Suprapubic skin (tissue), 4 donors: ENCODE measurements around the gene ARHGAP30. TPM values are rescaled to one million over a fixed set of nuclear protein-coding genes. Genes with fewer than 3 reads are reported as not detected.
"Not testable (repeated sequence)": the region's sequence is repeated elsewhere in the genome, so short reads cannot be mapped to it uniquely, and the experiment has no call there.

Source experiments
- DNase-seq, 2 donors: peaks; one replicate each; pipeline ENCODE4 v3.0.0-alpha.2; 2019; ENCODE audit warnings: low spot score in 2 of 2
- H3K27ac ChIP-seq: fragments of 200-600 bp; sonication (generic); one replicate; pipeline ENCODE4 v1.5.1; 2019
- H3K27me3 ChIP-seq: fragments of 200-600 bp; sonication (generic); one replicate; pipeline ENCODE4 v1.5.1; 2019
- H3K36me3 ChIP-seq: fragments of 200-600 bp; sonication (generic); one replicate; pipeline ENCODE4 v1.5.1; 2019
- H3K4me1 ChIP-seq: fragments of 200-600 bp; sonication (generic); one replicate; pipeline ENCODE4 v1.5.1; 2019
- H3K4me3 ChIP-seq: fragments of 200-600 bp; sonication (generic); one replicate; pipeline ENCODE4 v1.5.1; 2019; ENCODE audit warnings: mild to moderate bottlenecking
- H3K9me3 ChIP-seq: fragments of 200-600 bp; sonication (generic); one replicate; pipeline ENCODE4 v1.5.1; 2019
- CTCF ChIP-seq, 2 donors: fragments of 200-600 bp in 1 of 2; fragments of 450-650 bp in 1 of 2; sonication (generic) in 1 of 2; IDR thresholded peaks; one replicate each; pipeline ENCODE4 v1.5.1; 2016 to 2019; ENCODE audit warnings: antibody characterized with exemption in 2 of 2, mild to moderate bottlenecking in 1 of 2, moderate library complexity in 1 of 2
- EP300 ChIP-seq: sonication (generic); formaldehyde crosslinking; IDR thresholded peaks from one replicate; pipeline ENCODE4 v1.6.1; 2017; ENCODE audit warnings: antibody characterized with exemption
- POLR2A ChIP-seq, 2 donors: fragments of 450-650 bp; IDR thresholded peaks; one replicate each; pipeline ENCODE4 v1.6.1; 2017; ENCODE audit warnings: antibody characterized with exemption in 2 of 2, mild to moderate bottlenecking in 2 of 2, moderate library complexity in 2 of 2
- POLR2AphosphoS5 ChIP-seq, 3 donors: sonication (generic); formaldehyde crosslinking; IDR thresholded peaks; one replicate each; pipeline ENCODE4 v1.6.1; 2017; ENCODE audit warnings: antibody characterized with exemption in 3 of 3
- WGBS: methylation state at CpG from one replicate; pipeline ENCODE4 v1.1.5; 2018; 5-methylcytosine and 5-hydroxymethylcytosine counted together
- total RNA-seq, 4 donors: library from RNA; depleted of rRNA; stranded (reverse); fragments of >200 nt; gene quantifications; one replicate each; pipeline ENCODE4 v1.1.0, GENCODE V29; 2016

Gene ARHGAP30
- total RNA-seq, 4 donors from 2014 or later: 12.3 to 46.2 (median 14.5) TPM

- H3K4me3 ChIP-seq: peak overlapping the region; percentile 44
- peaks cover 35% of the 10 kb centered on the region for H3K4me1 ChIP-seq
- peaks cover 3% of the 10 kb centered on the region for H3K36me3 ChIP-seq
- peak overlapping the region; percentile 63 for H3K27ac ChIP-seq
- H3K9me3 ChIP-seq: no peaks in the 10 kb centered on the region
- no peaks in the 10 kb centered on the region for H3K27me3 ChIP-seq
- WGBS: 73% methylated on average over 9 of the region's 9 CpGs
- no peak for DNase-seq
- TF ChIP-seq EP300: no peak
- TF ChIP-seq POLR2AphosphoS5 (IDR thresholded peaks at IDR 0.05): no peak
- no peak for TF ChIP-seq POLR2A (IDR thresholded peaks at IDR 0.05)
- no peak for TF ChIP-seq CTCF (IDR thresholded peaks at IDR 0.05)
Observed at GRCh38 chr1:161069241-161069640, 450 bp downstream of the ARHGAP30 start.

- DNase-seq: no peak
- peaks cover 29% of the 10 kb centered on the region for H3K4me1 ChIP-seq
- peak overlapping the region; percentile 44 for H3K4me3 ChIP-seq
- peak overlapping the region; percentile 63 for H3K27ac ChIP-seq
- H3K27me3 ChIP-seq: no peaks in the 10 kb centered on the region
- no peaks in the 10 kb centered on the region for H3K9me3 ChIP-seq
- TF ChIP-seq CTCF (IDR thresholded peaks at IDR 0.05): no peak
- no peak for TF ChIP-seq POLR2A (IDR thresholded peaks at IDR 0.05)
- no peak for TF ChIP-seq EP300
- no peak for TF ChIP-seq POLR2AphosphoS5 (IDR thresholded peaks at IDR 0.05)
- H3K36me3 ChIP-seq: peaks cover 3% of the 10 kb centered on the region
- whole genome bisulfite sequencing: 62% methylated on average over 10 of the region's 10 CpGs
Observed at GRCh38 chr1:161068306-161069234, 1.1 kb downstream of the ARHGAP30 start.

- Histone ChIP-seq H3K4me3 (no peak overlapping the region), H3K27ac (no peak overlapping the region), H3K36me3 (peaks cover 3% of the 10 kb centered on the region), H3K9me3 (no peaks in the 10 kb centered on the region), H3K27me3 (no peaks in the 10 kb centered on the region), H3K4me1 (peaks cover 20% of the 10 kb centered on the region)
- 63% methylated on average over 3 of the region's 3 CpGs for WGBS
- TF ChIP-seq POLR2A (IDR thresholded peaks at IDR 0.05) (no peak), EP300 (no peak), CTCF (IDR thresholded peaks at IDR 0.05) (no peak), POLR2AphosphoS5 (IDR thresholded peaks at IDR 0.05) (no peak)
- DNase-seq: no peak
Observed at GRCh38 chr1:161066694-161067093, 3.0 kb downstream of the ARHGAP30 start.

- H3K4me1 ChIP-seq: peaks cover 17% of the 10 kb centered on the region
- DNase-seq, H3K27me3 ChIP-seq, H3K9me3 ChIP-seq, H3K4me3 ChIP-seq, H3K36me3 ChIP-seq, H3K27ac ChIP-seq: not testable (repeated sequence)
- 89% methylated on average over 7 of the region's 7 CpGs for WGBS
Observed at GRCh38 chr1:161065681-161066080, 4.0 kb downstream of the ARHGAP30 start.

GRCh38 chr1:161063936-161064335 is 5.8 kb downstream of the ARHGAP30 start:
- not testable (repeated sequence) for H3K27me3 ChIP-seq, H3K4me3 ChIP-seq, DNase-seq, H3K9me3 ChIP-seq, H3K27ac ChIP-seq, H3K4me1 ChIP-seq, H3K36me3 ChIP-seq
- 62% methylated on average over 6 of the region's 6 CpGs for WGBS

GRCh38 chr1:161061419-161061818 is 8.3 kb downstream of the ARHGAP30 start:
- no peaks in the 10 kb centered on the region for H3K9me3 ChIP-seq
- no peak overlapping the region for H3K27ac ChIP-seq
- H3K4me1 ChIP-seq: no peaks in the 10 kb centered on the region
- DNase-seq: no peak
- peaks cover 5% of the 10 kb centered on the region for H3K36me3 ChIP-seq
- TF ChIP-seq EP300 (no peak), POLR2A (IDR thresholded peaks at IDR 0.05) (no peak), CTCF (IDR thresholded peaks at IDR 0.05) (no peak), POLR2AphosphoS5 (IDR thresholded peaks at IDR 0.05) (no peak)
- H3K4me3 ChIP-seq: no peak overlapping the region
- 94% methylated on average over 4 of the region's 4 CpGs for WGBS
- H3K27me3 ChIP-seq: peaks cover under 1% of the 10 kb centered on the region
